Nucleus accumbens (tissue), 56 donors: Measurements from ENCODE around the gene GRB10.
A peak's percentile ranks its signal among the peaks of the same experiment; 100 is the strongest.

Experiments used
- DNase-seq, 56 donors: peaks; one replicate each; lab custom pipeline; 2025; lab: John Stamatoyannopoulos, UW

GRB10 gene

DNA sequence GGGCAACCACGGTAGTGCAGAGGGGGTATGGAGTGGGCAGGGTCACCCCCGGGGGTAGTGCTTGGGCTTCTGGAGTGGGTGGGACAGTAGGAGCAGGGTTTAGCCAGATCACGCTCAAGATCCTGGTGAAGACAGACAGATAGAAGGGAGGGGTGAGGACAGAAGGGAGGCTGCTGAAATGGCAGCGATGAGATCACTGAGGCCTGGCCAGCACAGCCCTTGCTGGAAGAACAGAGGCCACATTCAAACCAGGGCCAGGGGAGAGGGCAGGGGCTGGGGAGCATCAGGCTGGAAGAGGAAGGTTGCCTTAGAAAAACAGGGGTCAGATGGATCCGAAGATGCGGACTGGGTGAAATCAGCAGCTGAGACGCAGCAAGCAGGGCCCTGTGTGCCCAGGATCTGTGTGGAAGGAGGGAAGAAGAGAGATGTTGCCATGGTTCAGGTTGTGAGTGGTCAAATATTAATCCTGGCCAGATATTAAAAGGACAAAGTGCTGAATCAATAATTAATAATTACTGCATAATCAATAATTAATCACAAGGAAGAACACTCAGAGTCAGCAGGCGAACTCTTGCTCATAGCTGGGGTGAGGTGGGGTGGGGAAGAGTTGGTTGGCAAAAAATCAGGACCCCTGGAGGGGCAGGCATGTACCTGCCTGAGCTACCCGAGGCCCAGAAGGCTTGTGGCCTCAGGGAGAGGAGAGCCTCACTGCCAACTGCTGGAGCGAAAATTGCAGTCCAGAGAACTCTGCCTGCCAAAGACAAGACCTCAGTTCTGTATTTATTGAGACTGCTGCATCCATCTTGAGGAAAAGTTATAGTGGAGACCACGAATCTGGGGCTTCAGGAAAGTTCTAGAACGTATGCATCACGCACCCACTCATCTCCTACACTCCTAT lies 105.7 kb downstream of the GRB10 start:
- DNase-seq: peak in 40 of 56 donors; percentile 24 to 73 (median 55)

DNA sequence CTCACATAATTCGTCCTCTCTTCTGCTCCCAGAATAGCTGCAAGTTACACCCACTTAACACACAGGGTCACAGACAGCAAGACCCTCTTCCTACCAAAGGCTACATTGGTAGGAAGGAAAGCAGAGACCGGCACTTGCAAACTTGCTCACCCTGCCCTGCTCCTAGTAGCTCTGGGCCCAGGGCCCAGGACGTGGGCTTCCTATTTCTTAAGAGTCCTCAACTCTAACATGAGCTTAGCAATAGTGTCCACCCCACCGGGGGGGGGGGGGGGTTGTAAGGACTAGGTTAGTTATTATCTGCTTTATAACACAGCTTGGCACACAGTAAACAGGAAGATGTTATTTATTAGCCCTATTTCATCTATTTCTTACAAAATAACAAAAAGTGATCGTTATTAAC lies 106.6 kb downstream of the GRB10 start:
- DNase-seq: no peak

DNA sequence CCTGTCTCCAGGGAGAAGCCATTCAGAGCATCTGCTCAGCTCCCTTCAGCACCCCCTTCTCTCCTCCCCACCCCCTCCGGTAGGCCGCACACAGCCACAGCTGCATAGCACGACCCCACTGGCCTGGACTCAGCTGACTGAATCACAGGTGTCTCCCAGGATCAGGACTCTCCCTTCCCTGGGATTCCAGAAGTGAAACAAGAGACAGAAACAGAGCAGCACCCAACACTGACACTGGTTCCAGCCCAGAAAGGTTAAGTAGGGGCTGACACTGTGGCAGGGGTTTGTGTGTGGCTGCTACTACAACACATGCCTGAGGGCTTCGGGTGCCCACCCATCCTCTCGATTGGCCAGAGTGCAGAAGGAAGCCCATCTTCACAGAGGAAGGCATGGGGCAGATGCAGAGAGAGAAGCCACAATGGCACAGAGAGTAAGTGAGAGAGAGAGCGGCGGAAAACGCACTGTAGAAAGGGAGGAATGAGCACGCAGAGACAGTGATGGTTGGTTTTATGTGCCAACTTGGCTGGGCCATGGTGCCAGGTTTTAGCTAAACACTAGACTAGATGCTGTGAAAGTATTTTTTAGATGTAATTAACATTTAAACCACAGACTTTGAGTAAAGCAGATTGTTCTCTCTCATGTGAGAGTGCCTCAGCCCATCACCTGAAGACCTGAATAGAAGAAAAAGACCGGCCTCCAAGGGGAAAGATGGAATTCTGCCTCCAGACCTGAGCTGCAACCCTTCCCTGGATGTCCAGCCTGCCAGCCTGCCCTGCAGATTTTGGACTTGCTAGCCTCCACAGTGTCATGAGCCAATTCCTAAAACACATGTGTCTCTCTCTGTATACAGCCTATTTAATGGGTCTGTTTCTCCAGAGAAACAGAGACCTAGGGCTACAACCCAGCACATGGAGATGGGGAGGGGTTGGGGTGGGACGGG lies 107.5 kb downstream of the GRB10 start:
- no peak for DNase-seq

DNA sequence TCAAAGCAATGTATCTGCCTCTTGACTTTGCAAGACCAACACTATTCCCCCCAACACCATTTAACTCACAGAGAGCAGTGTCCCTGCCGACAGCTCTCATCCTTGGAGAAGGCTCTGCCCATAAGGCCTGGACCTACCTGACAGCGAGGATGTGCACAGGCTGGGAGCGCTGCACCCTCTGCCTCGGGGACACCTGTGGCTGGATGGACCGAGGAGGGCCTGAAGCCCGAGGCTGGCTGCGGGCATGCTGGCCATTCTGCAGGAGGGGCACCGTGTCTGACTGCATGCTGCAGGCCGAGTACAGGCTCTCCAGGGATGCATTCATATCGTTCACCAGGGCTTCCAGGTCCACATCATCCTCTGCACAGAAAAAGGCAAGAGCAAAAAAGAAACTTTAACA lies 108.4 kb downstream of the GRB10 start:
- DNase-seq: no peak

GRCh38 chr7:50673096-50673495 lies 109.6 kb downstream of the GRB10 start:
- no peak for DNase-seq

DNA sequence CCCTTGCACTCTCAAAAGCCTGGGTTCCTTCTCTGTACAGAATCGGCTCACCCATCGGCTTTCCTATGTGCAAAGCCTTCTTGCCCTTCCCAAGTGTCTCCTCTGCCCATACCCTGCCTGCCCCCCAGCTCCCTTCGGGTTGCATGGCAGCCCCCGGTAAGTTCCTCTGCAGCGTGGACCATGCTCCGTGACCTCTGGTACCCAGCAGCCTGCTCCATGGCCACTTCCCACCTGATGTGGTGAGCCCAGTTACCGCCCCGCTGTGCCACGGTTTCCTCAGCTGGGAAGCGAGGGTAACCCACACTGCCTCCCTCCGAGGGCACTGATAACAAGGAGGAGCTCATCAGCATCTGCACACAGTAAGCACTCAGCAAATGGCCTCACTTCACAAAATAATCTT lies 110.7 kb downstream of the GRB10 start:
- DNase-seq: no peak

- no peak for DNase-seq
Observed at GRCh38 chr7:50671386-50671785, 111.3 kb downstream of the GRB10 start.

DNA sequence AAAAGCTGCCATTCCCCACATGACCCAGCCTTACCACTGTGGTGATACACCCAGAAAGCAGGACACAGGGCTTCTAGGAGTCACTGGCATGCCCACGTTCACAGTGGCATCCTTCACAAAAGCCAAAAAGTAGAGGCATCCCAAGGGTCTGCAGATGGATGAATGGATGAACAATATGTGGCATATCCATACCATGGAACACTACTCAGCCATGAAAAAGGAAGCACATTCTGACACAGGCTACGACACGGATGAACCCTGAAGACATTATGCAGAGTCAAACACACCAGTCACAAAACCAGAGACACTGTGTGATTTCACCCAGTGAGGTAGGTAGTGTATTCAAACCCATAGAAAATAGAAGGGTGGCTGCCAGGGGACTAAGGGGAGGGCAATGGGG lies 112.8 kb downstream of the GRB10 start:
- no peak for DNase-seq

DNA sequence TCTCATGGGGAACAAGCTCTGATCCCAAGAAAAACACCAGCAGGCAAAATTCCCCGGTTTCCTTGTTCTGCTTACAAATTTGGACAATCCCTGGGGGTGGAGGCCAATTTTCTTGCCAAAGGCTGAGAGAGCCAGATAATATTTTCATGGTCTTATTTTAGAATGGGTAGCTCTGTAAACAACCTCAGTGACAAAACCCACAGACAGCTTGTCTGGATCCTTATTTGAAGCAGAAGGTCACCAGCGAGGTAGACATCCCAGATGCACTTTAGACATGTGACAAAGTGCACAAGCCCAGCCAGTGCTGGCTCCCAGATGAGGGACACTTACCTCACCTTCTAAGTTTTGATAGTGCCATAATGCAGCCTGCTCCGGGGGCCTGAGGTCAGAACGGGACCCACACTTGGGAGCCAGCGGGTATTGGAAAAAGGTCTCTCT lies 114.9 kb downstream of the GRB10 start:
- DNase-seq: no peak

- DNase-seq: no peak
Observed at GRCh38 chr7:50667338-50667737, 115.4 kb downstream of the GRB10 start.

- DNase-seq: no peak
Observed at GRCh38 chr7:50666124-50666496, 116.6 kb downstream of the GRB10 start.

GRCh38 chr7:50665403-50666123 lies 117.1 kb downstream of the GRB10 start:
- DNase-seq: no peak

DNA sequence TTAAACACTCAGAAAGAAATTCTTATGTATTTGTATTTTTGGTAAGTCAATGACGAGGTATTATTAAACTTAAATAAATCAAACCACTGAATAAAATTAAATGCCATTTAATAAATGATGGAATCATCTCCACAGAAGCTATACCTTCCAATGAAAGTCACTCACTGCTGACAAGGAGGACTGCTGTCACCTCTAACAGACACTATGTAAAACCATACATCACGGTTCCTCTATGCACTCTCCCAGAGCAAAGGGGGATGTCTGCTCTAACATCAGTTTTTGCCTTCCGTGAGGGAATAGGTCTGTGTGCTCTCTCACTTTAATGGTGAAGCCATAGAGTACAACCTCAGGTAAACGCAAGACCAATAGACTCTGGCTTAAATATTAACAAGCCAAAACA lies 117.8 kb downstream of the GRB10 start:
- no peak for DNase-seq

- DNase-seq: no peak
Observed at GRCh38 chr7:50664461-50664922, 118.2 kb downstream of the GRB10 start.

DNA sequence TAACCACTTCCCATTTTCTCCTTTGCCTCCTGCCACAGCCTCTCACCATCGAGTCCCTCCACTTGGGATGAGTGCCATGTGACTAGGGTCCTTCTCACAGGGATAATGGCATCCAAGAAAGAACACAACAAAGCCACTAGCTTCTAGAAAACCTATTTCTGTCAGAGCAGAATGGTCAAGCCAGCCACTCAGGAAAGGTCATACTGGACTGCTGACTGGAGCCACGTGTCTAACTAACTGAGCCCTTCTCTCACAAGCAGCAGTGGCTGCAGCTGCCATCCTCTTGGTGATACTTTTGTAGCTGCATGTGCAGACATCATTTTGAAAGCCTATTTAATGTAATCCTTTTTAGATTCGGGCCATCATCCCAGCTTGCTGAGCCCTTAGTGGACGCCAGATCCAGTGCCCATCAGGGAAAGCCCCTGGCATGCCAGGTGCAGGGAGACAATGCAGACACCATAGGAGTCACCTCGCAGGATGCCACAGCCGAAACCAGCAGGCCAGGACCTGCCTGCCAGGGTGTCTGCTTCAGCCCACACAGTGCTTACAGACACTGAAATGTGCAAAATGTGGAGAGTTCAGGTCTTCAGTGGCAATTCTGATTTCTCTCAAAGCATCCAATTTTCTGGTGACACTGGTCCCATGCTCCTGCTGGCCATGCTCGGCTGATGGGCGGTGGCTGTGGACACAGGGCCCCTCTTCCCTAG lies 119.1 kb downstream of the GRB10 start:
- peak in 5 of 56 donors; percentile 14 to 60 (median 32) for DNase-seq

- DNase-seq: no peak
Observed at GRCh38 chr7:50662996-50663395, 119.7 kb downstream of the GRB10 start.

GRCh38 chr7:50662041-50662694 lies 120.5 kb downstream of the GRB10 start:
- no peak for DNase-seq

- no peak for DNase-seq
Observed at GRCh38 chr7:50661345-50662040, 121.2 kb downstream of the GRB10 start.

- no peak for DNase-seq
Observed at GRCh38 chr7:50660830-50661175, 121.9 kb downstream of the GRB10 start.
